ENCODE measurements around the gene TSPAN11.

- TF ChIP-seq CTCF (IDR thresholded peaks at IDR 0.05) (no peak), POLR2A (IDR thresholded peaks at IDR 0.05) (no peak)
Observed at GRCh38 chr12:31000751-31001150, 74.2 kb downstream of the TSPAN11 start.
